ENCODE results near the gene HOXB6.

The HOXB6 gene

GRCh38 chr17:48621410-48622392 lies 16.9 kb upstream of the HOXB6 start:
- DNase-seq (ENCODE audit: low spot score) = no peak

- no peak for DNase-seq (ENCODE audit: low spot score)
These were observed 15.8 kb upstream of the HOXB6 start for GRCh38 chr17:48620461-48621139.

- DNase-seq (ENCODE audit: low spot score) = no peak
These were observed 15.2 kb upstream of the HOXB6 start for GRCh38 chr17:48619826-48620449.

- DNase-seq (ENCODE audit: low spot score) = peak; percentile 61
These were observed 13.6 kb upstream of the HOXB6 start for GRCh38 chr17:48618256-48618896.

- no peak for DNase-seq (ENCODE audit: low spot score)
These were observed 12.9 kb upstream of the HOXB6 start for GRCh38 chr17:48617471-48618255.

- DNase-seq (ENCODE audit: low spot score) = no peak
These were observed 12.1 kb upstream of the HOXB6 start for GRCh38 chr17:48616717-48617470.

- no peak for DNase-seq (ENCODE audit: low spot score)
These were observed 11.4 kb upstream of the HOXB6 start for GRCh38 chr17:48615963-48616716.

- no peak for DNase-seq (ENCODE audit: low spot score)
These were observed 10.5 kb upstream of the HOXB6 start, which contains the start of gene HOXB8 for GRCh38 chr17:48615047-48615962. TSS of gene HOXB8 (minus strand) at chr17:48615292. CDS start at chr17:48614704, 588 bp downstream.

- no peak for DNase-seq (ENCODE audit: low spot score)
These were observed 9.3 kb upstream of the HOXB6 start for GRCh38 chr17:48613862-48614694.

GRCh38 chr17:48612854-48613691 lies 8.3 kb upstream of the HOXB6 start:
- DNase-seq (ENCODE audit: low spot score) = no peak

GRCh38 chr17:48612456-48612853 lies 7.7 kb upstream of the HOXB6 start:
- no peak for DNase-seq (ENCODE audit: low spot score)

GRCh38 chr17:48611681-48612455 lies 7.1 kb upstream of the HOXB6 start:
- DNase-seq (ENCODE audit: low spot score) = no peak

- no peak for DNase-seq (ENCODE audit: low spot score)
These were observed 6.4 kb upstream of the HOXB6 start for GRCh38 chr17:48611213-48611612.

GRCh38 chr17:48610282-48611211 lies 5.8 kb upstream of the HOXB6 start, which contains the start of gene HOXB7:
TSS of gene HOXB7 (minus strand) at chr17:48611017. CDS start at chr17:48610918, 99 bp downstream.
- no peak for DNase-seq (ENCODE audit: low spot score)
